SU-DHL-6 (cell line): ENCODE data around the gene DELE1.

Source experiments
- H2AFZ ChIP-seq: fragments of 200-600 bp; sonication (generic); 2 replicates; pipeline ENCODE4 v1.6.1; 2014; ENCODE audit warnings: low read depth, mild to moderate bottlenecking, moderate library complexity, mixed read lengths, antibody characterized with exemption, low read length; ENCODE audit not compliant: severe bottlenecking
- H3F3A ChIP-seq: fragments of 200-600 bp; shearing (Covaris generic); 2 replicates; pipeline ENCODE4 v1.6.0; 2016; ENCODE audit warnings: antibody characterized with exemption, mild to moderate bottlenecking; ENCODE audit not compliant: insufficient read depth
- H3K27ac ChIP-seq: fragments of 200-600 bp; sonication (generic); 2 replicates; pipeline ENCODE4 v1.5.1; 2016; ENCODE audit warnings: low read depth, mild to moderate bottlenecking, low read length, moderate library complexity, mixed read lengths
- H3K27me3 ChIP-seq: fragments of 200-600 bp; sonication (generic), shearing (Covaris generic); 2 replicates; pipeline ENCODE4 v1.6.0; 2014; ENCODE audit warnings: mild to moderate bottlenecking, low read length
- H3K36me3 ChIP-seq: fragments of 200-600 bp; sonication (generic); 2 replicates; pipeline ENCODE4 v1.6.1; 2014; ENCODE audit warnings: mild to moderate bottlenecking, low read length, mixed read lengths
- H3K4me2 ChIP-seq: fragments of 300-600, 200-600 bp; shearing (Covaris generic), sonication (generic); 2 replicates; pipeline ENCODE4 v1.6.0; 2014; ENCODE audit warnings: low read length, low read depth, mild to moderate bottlenecking; ENCODE audit not compliant: poor library complexity, severe bottlenecking
- H3K4me3 ChIP-seq: fragments of 200-600 bp; sonication (generic); 2 replicates; pipeline ENCODE4 v1.5.1; 2014; ENCODE audit warnings: antibody characterized with exemption, low read length, mild to moderate bottlenecking, mixed read lengths; ENCODE audit not compliant: insufficient read depth, poor library complexity, severe bottlenecking
- H3K79me2 ChIP-seq: fragments of 200-600 bp; sonication (generic); 2 replicates; pipeline ENCODE4 v1.6.1; 2014; ENCODE audit warnings: mild to moderate bottlenecking, low read length, moderate library complexity; ENCODE audit not compliant: insufficient read depth
- H3K9ac ChIP-seq: fragments of 200-600 bp; sonication (generic); 2 replicates; pipeline ENCODE4 v1.7.0; 2014; ENCODE audit warnings: mild to moderate bottlenecking, low read length
- H3K9me2 ChIP-seq: fragments of 200-600 bp; sonication (generic); replicated peaks from 2 replicates; pipeline ENCODE4 v1.6.1; 2014; ENCODE audit warnings: low read length; ENCODE audit not compliant: insufficient read depth
- H3K9me3 ChIP-seq: fragments of 200-600 bp; sonication (generic); 2 replicates; pipeline ENCODE4 v1.6.1; 2014; ENCODE audit warnings: low read length, mixed read lengths; ENCODE audit not compliant: insufficient read depth
- H4K20me1 ChIP-seq: fragments of 200-600 bp; sonication (generic); 2 replicates; pipeline ENCODE4 v1.6.1; 2014; ENCODE audit warnings: low read depth, mild to moderate bottlenecking, antibody characterized with exemption, low read length, moderate library complexity, mixed read lengths
- CTCF ChIP-seq: fragments of 200-600 bp; sonication (generic); IDR thresholded peaks from one replicate; pipeline ENCODE4 v1.5.1; 2017; ENCODE audit warnings: antibody characterized with exemption, mild to moderate bottlenecking, low read length, moderate library complexity; ENCODE audit not compliant: insufficient read depth, poor library complexity, severe bottlenecking
- EZH2phosphoT487 ChIP-seq: fragments of 200-600 bp; sonication (generic), shearing (Covaris generic); conservative IDR thresholded peaks from 2 replicates; pipeline ENCODE4 v1.6.1; 2018; ENCODE audit warnings: mild to moderate bottlenecking, antibody characterized with exemption, low read length, moderate library complexity, mixed read lengths

DELE1 gene

GRCh38 chr5:141914199-141914743 lies 9.4 kb upstream of the DELE1 start:
- no peak overlapping the region for H3K4me3 ChIP-seq
- no peaks in the 10 kb centered on the region for H3K27me3 ChIP-seq
- H3K4me2 ChIP-seq = peak overlapping the region; percentile 9
- no peaks in the 10 kb centered on the region for H4K20me1 ChIP-seq
- no peak overlapping the region for H3K27ac ChIP-seq
- H3K79me2 ChIP-seq = no peaks in the 10 kb centered on the region
- no peak overlapping the region for H3K9ac ChIP-seq
- H3F3A ChIP-seq = no peaks in the 10 kb centered on the region
- TF ChIP-seq CTCF (peak; percentile 9), EZH2phosphoT487 (no peak)
- no peaks in the 10 kb centered on the region for H3K36me3 ChIP-seq
- H3K9me3 ChIP-seq = no peaks in the 10 kb centered on the region
- H3K9me2 ChIP-seq = no peaks in the 10 kb centered on the region
- H2AFZ ChIP-seq = peak overlapping the region; percentile 54

- no peak overlapping the region for H3K9ac ChIP-seq
- no peaks in the 10 kb centered on the region for H3K9me2 ChIP-seq
- H3K27me3 ChIP-seq = no peaks in the 10 kb centered on the region
- H3K4me2 ChIP-seq = no peak overlapping the region
- H3K79me2 ChIP-seq = no peaks in the 10 kb centered on the region
- no peak overlapping the region for H3K27ac ChIP-seq
- no peaks in the 10 kb centered on the region for H3K36me3 ChIP-seq
- no peak overlapping the region for H3K4me3 ChIP-seq
- H3F3A ChIP-seq = no peaks in the 10 kb centered on the region
- H3K9me3 ChIP-seq = no peaks in the 10 kb centered on the region
- no peak for TF ChIP-seq CTCF
- H2AFZ ChIP-seq = no peak overlapping the region
- no peaks in the 10 kb centered on the region for H4K20me1 ChIP-seq
These were observed 8.9 kb upstream of the DELE1 start for GRCh38 chr5:141914797-141915196.

- no peaks in the 10 kb centered on the region for H3K9me2 ChIP-seq
- no peak overlapping the region for H3K27ac ChIP-seq
- no peaks in the 10 kb centered on the region for H3K27me3 ChIP-seq
- no peaks in the 10 kb centered on the region for H3K36me3 ChIP-seq
- TF ChIP-seq EZH2phosphoT487 (no peak), CTCF (no peak)
- no peak overlapping the region for H3K4me2 ChIP-seq
- no peaks in the 10 kb centered on the region for H3K79me2 ChIP-seq
- no peak overlapping the region for H3K9ac ChIP-seq
- no peak overlapping the region for H3K4me3 ChIP-seq
- no peaks in the 10 kb centered on the region for H4K20me1 ChIP-seq
- no peaks in the 10 kb centered on the region for H3K9me3 ChIP-seq
- H2AFZ ChIP-seq = no peak overlapping the region
- H3F3A ChIP-seq = no peaks in the 10 kb centered on the region
These were observed 7.8 kb upstream of the DELE1 start for GRCh38 chr5:141915881-141916336.

GRCh38 chr5:141916522-141916921 lies 7.1 kb upstream of the DELE1 start:
- H3K79me2 ChIP-seq = no peaks in the 10 kb centered on the region
- no peak overlapping the region for H3K4me3 ChIP-seq
- H3K36me3 ChIP-seq = no peaks in the 10 kb centered on the region
- H3K4me2 ChIP-seq = no peak overlapping the region
- no peaks in the 10 kb centered on the region for H4K20me1 ChIP-seq
- H3K9ac ChIP-seq = no peak overlapping the region
- H3F3A ChIP-seq = 0 out of 2 replicates have a peak, but pooled peaks cover under 1% of the 10 kb centered on the region
- no peaks in the 10 kb centered on the region for H3K9me3 ChIP-seq
- no peaks in the 10 kb centered on the region for H3K27me3 ChIP-seq
- H2AFZ ChIP-seq = no peak overlapping the region
- H3K27ac ChIP-seq = no peak overlapping the region
- no peaks in the 10 kb centered on the region for H3K9me2 ChIP-seq
- no peak for TF ChIP-seq EZH2phosphoT487
- no peak for TF ChIP-seq CTCF
